Panc1 (cell line): Measurements from ENCODE around the gene CHURC1.

Experiments
- POLR2AphosphoS5 ChIP-seq: IDR thresholded peaks from 2 replicates; pipeline ENCODE4 v1.6.1; 2012; ENCODE audit warnings: mild to moderate bottlenecking, low read depth, low read length, moderate library complexity
- SIN3A ChIP-seq: IDR thresholded peaks from 2 replicates; pipeline ENCODE4 v1.6.1; 2012; ENCODE audit warnings: low read depth, mild to moderate bottlenecking, low read length, moderate library complexity, borderline replicate concordance; ENCODE audit not compliant: insufficient read depth
- TF ChIP-seq, protein P1 (sequence below): fragments of 450-650 bp; IDR thresholded peaks from 2 replicates; pipeline ENCODE4 v1.5.1; 2017; ENCODE audit warnings: mild to moderate bottlenecking
- TF ChIP-seq, protein P2 (sequence below), 2 experiments: IDR thresholded peaks; 2 replicates each; pipeline ENCODE4 v1.6.1; 2011 to 2012; ENCODE audit warnings: low read depth in 2 of 2, control low read depth in 1 of 2, low read length in 1 of 2, mild to moderate bottlenecking in 1 of 2, moderate library complexity in 1 of 2; ENCODE audit not compliant: insufficient read depth in 1 of 2

DNA sequence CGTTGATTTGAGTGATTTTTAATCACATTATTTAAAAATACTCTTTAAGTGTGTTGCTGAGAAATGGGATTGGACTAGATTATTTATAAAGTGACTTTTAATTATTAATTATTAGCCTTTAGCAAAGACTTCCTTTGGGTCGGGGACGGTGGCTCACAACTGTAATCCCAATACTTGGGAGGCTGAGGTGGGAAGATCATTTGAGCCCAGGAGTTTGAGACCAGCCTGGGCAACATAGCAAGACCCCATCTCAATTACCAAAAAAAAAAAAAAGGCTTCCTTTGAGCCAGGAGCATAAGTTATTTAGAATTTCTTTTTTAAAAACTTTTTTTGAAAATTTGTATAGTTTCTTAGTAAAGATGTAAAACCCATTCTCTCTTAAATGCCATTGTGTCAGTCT lies 8.8 kb downstream of the CHURC1 start:
- TF ChIP-seq, protein P1, sequence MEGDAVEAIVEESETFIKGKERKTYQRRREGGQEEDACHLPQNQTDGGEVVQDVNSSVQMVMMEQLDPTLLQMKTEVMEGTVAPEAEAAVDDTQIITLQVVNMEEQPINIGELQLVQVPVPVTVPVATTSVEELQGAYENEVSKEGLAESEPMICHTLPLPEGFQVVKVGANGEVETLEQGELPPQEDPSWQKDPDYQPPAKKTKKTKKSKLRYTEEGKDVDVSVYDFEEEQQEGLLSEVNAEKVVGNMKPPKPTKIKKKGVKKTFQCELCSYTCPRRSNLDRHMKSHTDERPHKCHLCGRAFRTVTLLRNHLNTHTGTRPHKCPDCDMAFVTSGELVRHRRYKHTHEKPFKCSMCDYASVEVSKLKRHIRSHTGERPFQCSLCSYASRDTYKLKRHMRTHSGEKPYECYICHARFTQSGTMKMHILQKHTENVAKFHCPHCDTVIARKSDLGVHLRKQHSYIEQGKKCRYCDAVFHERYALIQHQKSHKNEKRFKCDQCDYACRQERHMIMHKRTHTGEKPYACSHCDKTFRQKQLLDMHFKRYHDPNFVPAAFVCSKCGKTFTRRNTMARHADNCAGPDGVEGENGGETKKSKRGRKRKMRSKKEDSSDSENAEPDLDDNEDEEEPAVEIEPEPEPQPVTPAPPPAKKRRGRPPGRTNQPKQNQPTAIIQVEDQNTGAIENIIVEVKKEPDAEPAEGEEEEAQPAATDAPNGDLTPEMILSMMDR: no peak
- TF ChIP-seq POLR2AphosphoS5 (no peak), SIN3A (no peak)
- TF ChIP-seq, protein P2, sequence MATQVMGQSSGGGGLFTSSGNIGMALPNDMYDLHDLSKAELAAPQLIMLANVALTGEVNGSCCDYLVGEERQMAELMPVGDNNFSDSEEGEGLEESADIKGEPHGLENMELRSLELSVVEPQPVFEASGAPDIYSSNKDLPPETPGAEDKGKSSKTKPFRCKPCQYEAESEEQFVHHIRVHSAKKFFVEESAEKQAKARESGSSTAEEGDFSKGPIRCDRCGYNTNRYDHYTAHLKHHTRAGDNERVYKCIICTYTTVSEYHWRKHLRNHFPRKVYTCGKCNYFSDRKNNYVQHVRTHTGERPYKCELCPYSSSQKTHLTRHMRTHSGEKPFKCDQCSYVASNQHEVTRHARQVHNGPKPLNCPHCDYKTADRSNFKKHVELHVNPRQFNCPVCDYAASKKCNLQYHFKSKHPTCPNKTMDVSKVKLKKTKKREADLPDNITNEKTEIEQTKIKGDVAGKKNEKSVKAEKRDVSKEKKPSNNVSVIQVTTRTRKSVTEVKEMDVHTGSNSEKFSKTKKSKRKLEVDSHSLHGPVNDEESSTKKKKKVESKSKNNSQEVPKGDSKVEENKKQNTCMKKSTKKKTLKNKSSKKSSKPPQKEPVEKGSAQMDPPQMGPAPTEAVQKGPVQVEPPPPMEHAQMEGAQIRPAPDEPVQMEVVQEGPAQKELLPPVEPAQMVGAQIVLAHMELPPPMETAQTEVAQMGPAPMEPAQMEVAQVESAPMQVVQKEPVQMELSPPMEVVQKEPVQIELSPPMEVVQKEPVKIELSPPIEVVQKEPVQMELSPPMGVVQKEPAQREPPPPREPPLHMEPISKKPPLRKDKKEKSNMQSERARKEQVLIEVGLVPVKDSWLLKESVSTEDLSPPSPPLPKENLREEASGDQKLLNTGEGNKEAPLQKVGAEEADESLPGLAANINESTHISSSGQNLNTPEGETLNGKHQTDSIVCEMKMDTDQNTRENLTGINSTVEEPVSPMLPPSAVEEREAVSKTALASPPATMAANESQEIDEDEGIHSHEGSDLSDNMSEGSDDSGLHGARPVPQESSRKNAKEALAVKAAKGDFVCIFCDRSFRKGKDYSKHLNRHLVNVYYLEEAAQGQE (IDR thresholded peaks at IDR 0.05; ENCODE audit: insufficient read depth in 1 of 2, low read depth in 2 of 2, low read length in 1 of 2): no peak
